C1 segment of cervical spinal cord (tissue), 14 donors: ENCODE results near the gene TRIM15.
"Not testable (repeated sequence)": the region's sequence is repeated elsewhere in the genome, so short reads cannot be mapped to it uniquely, and the experiment has no call there.

Experiments
- DNase-seq, 14 donors: peaks; one replicate each; lab custom pipeline; 2025; lab: John Stamatoyannopoulos, UW

The TRIM15 gene

DNA sequence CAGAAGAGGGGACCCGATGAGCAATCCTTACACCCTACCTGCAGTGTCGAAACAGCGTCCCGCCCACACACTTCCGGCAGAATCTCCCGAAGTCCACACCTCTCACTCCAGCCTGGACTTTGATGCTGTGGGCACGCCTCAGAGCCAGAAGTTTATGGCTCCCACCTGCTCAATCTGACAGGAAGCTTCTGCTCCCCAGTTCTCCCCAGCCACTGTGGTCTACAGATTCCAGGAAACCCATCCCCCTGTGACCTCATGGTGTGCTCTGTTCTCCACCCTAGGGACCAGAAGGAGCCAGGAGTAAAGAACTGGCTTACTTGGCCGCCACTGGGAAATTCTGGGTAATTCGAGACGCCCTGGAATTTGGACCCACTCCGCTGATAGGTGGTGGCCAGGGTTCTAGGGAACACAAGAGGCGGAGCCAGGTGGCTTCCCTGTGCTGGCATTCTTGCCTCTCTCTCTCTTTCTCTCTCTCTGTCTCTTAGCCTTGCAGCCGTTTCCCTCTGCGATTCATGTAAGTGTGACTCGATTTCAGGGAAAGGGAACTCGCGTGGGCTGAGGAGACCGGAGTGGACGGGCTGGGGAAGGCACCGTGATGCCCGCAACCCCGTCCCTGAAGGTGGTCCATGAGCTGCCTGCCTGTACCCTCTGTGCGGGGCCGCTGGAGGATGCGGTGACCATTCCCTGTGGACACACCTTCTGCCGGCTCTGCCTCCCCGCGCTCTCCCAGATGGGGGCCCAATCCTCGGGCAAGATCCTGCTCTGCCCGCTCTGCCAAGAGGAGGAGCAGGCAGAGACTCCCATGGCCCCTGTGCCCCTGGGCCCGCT, at the start of gene TRIM15:
TSS of gene TRIM15 (plus strand) at position 457 of the 828 bp plus-strand sequence. CDS start at position 596, 139 bp downstream.
- no peak for DNase-seq

DNA sequence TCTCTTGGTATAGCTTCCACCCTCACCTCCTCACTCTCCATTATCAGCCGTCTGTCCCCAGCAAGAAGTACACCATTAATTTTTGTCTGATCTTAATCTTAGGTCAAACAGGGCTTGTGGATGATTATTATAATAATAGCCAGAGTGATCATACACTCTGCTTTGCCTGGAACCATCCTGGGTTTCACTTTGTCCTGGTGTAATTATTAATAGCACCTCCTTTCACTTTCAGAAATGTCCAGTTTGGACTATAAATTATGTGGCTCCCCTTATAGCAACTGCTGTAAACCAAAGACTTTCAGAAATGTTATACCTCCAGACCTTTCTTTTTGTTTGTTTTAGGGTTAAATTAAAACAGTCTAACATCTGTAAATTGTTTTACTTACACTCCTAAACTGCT, 49.5 kb upstream of the TRIM15 start:
- no peak for DNase-seq

DNA sequence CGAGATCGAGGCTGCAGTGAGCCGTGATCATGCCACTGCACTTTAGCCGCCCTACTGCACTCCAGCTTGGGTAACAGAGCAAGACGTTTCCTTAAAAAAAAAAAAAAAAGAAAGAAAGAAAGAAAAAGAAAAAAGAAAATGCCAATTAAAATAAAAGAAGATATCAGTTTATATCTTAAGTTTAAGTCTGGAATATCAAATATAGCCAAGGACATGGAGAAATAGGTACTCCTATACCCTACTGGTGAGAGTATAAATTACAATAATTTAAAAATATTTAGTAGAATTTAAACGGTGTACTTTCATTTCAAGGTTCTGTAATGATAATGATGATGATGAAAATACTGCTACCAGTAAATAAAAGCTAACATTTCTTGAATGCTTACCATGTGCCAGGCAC, 46.6 kb upstream of the TRIM15 start:
- DNase-seq, result no peak

DNA sequence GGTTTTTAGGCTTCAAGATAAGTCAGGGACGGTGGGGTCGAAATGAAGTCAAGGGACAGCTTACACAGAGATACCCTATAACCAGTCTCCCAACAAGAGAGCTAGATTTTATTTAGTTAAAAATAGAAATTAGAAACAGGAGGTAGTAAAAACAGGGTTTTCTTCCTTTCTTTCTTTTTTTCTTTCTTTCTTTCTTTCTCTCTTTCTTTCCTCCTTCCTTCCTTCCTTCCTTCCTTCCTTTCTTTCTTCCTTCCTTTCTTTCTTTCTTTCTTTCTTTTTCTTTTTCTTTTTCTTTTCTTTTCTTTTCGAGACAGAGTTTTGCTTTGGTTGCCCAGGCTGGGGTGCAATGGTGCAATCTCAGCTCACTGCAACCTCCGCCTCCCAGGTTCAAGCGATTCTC, 44.7 kb upstream of the TRIM15 start:
- DNase-seq, result not testable (repeated sequence)

DNA sequence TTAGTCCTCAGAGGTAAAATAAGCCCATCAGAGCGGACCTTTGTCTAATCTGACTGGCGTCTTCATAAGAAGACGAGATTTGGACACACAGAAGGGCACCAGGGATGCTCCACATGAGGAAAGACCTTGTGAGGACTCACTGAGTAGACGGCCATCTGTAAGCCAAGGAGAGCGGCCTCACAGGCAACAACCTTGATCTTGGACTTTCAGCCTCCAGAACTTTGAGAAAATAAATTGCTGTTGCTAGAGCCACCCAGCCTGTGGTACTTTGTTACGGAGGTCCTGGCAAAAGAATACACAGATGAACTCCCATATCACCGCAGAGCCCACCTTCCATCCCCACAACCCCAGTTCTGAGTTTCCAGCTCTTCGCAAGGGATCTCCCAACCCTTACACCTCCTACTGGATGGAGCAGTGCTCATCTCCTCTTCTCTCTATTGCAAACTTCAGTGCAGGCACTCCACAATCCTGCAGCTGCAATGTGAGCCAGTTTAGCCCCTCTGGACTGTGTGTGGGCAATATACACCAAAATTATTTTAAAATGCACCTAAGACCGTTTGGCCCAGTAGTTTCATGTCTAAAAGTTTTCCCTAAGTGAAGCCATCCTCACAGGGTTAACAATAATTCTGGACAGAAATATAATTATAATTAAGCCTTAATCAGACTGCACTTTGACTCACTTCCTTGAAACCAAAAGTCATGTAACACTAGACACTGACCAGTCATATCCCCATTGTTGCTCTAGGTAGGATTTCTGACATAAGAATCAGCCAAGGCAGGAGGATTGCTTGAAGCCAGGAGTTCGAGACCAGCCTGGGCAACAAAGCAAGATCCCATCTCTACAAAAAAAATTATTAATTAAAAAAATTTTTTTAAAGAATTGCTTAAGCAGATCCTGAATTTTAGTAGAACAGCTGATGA, 41.6 kb upstream of the TRIM15 start:
- no peak for DNase-seq

DNA sequence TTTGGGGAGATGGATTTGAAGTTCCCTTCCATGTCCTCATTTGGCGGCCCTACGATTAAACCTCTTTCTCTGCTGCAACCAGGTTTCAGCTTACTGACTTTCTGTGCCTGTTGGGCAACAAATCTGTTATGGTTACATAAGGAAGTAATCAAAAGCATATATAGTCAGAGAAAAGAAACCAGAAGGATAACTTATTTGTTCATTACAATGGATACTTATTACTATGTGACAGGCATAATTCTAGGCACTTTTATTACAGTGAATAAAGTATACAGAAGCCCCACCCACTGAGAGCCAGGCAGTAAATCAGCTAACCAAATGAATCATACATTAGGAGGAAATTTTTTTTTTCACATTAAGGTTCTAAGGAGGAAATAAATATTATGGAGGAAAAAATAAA, 40.8 kb upstream of the TRIM15 start:
- no peak for DNase-seq

DNA sequence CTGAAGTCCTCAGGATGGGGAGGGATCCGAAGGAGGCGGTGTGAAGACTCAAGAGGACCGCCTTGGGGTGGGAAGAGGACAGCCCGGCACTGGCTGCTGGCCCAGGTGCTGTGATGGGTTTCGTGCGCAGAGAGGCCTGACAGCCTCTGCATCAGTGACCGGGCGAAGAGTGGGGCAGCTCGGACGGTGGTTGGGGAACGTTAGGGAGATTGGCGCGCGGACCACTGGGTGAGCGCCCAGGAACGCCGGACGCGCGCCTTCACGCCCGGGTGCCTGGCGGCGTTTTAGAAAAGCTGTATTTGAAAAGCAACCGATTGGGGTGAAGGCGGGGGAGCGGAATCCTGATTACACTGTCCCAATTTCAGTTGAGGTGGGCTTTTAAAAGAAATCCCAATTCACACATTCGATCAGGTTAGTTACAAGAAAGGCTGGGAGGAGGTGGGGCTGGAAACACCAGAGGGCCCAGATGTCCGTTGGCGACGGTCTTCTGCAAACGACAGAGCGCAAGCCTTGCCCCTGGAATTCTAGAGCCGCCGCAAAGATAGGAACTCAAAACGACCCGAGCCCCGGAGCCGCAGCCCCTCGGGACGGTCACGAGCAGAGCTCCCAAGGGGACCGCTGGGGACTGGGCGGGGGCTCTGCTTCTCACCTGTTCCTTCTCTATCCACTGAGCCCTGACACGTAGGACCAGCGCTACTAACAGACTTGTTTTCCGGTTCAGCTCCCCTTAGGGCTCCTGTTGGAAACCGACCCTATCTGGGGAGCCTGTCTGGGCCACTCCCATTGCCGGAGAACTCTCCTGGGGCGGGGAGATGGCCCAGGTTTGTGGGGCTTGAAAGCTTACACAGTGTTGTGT, 35.9 kb upstream of the TRIM15 start:
- DNase-seq, result peak in 1 of 14 donors; percentile 28

DNA sequence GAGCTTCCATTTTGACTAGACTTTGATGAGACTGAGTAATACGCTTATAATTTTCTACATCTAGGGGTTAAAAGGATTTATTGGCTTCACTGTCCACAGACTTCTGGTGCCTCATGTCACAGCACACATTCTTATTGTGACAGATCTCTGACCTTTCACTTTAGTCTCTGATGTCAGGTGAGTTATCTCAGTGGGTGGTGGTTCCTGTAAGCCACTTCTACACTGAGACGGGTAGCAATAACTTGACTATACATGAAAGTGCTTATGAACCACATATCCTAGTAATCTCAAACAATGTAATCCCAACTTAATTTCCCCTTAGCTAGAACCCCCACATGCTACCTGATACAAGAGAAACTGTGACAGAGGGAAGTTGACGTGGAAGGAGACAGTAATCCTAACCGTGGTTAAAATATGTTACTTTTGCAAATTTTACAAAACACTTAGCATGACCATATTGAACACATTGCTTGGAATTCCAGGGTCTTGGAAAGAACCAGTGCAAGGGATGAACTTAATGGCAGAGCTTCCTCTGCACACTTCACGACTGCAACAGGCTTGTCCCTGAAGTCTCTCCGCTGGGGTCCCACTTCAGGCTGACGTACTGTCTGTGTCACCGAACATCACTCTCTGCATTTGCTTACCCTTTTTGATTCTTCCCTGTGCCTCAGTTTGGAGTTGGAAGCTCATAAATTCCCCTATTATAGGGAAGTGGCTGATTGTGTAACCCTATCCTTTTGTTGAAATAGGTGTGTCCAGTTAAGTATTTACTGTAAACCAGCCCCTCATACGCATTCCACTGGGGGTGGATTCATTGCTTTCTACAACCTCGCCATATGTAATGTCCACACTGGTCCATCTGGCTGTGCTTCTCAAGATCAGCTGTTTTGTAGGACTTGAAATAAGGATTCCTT, 33.8 kb upstream of the TRIM15 start:
- no peak for DNase-seq

DNA sequence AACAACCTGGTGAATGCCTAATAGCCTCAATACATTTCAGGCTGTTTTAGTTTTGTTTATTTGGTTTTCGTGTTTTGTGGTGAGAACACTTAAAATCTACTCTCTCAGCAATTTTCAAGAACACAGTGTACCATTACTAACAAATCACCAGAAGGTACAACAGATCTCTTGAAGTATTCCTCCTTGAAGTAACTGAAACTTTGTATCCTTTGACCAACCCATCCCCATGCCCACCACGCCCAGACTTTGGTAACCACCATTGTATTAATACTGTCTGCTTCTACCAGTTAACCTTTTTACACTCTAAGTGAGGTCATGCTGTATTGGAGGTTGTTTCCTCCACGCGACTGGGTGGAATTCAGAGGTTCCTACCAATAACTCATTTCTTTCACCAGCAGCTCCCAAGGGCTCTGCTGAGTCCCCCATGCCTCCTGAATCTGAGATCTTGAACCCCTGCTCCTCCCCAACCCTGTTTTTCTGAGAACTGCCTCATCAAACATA, 33.1 kb upstream of the TRIM15 start:
- DNase-seq, result no peak

DNA sequence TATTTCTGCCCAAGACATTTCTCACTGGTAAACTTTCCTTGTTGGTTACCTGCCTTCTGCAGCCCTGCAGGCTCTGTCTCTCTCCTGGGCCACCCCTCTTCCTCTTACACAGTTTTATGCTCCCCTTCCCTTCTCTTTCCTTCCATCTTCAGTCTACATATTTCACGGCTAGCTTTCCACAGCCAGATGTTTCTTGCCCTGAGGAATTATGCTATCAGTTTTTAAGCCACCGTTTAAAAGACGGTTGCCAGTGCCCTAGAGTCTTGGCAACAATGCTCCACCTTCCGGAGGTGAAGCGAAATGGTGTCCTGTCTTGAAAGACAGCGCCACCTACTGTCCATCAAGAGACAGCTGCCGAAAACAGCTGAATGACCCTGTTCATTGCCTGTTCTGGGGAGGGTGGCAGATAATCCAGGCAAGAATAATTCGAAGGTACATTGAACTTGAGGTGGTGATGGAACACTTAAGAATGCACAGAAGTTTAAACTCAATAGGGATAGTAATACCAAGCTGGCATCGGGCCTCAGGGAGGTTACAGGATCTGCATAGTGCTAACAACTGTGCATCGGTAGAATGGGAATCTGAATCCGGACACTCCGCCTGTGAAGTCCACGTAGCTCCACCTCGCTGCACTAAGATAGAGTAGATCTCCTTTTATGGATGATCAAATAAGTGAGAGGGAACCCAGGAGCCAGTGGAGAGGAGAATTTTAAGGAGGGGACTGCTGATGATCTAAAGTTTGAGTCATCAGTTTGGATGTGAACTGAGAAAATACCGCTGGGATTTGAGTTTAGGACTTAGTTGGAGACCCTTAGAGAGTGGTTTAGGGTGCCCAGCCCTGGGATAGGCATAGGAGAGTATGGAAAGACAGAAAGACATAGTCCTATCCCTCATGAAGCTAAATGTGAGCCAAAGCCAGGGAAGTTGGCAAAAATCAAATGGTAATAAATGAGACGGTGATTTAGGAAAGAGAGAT, 32.2 kb upstream of the TRIM15 start:
- peak in 10 of 14 donors; percentile 4 to 54 (median 22) for DNase-seq

DNA sequence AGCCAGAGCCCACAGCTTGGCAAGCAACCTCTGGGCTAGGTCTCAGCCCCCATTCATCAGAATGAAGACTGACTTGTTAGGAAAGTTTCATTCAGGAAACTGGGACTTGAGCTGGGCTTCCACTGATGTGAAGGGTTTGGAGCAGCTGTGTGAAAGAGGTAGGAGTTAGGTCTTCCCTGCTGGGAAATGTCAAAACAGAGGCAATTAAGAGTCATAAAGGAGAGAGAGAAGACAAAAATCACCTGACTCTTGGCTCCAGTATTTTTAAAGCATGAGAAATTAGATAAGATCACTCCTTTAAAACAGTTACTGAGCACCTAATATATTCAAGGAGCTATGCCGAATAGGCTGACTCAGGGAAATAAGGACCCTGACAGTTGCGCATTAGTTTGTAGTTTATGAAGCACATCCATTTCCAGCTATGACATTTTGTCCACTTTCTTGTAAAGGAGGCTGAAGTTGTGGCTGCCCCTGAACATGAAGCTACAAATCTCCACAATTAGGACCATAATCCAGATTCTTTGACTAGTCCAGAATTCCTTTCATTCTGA, 31.3 kb upstream of the TRIM15 start:
- no peak for DNase-seq

DNA sequence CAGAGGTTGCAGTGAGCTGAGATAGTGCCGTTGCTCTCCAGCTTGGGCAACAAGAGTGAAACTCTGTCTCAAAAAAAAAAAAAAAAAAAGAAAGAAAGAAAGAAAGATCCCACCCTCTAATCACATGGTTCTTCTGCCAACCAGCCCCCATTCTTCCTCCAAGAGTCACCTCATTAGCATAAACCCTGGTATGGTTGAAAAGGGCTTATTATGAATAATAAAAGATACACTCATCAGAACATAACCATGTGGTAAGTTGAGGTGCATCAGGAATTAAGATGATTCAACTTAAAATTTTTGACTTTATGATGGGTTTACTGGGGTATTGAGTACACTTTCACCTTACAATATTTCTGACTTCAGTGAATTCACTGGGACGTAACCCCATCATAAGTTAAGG, 28.2 kb upstream of the TRIM15 start:
- no peak for DNase-seq

DNA sequence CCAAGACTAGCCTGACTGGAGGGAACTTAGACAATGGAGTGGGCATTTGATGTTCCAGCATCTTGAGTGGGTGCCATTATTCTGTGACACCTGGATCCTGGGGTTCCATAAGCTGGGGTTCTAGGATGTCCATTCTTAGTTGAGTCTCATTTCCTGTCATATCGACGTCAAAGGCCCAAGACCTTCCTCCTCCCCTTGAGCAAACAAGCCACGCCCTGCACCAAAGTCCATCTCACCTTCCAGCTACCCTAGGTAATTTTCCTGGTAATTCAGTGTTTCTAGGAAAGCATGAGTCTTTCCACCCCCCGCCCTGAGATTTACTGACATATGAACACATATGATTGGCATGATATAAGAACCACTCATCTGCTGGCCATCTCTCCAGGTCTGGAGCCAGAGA, 27.6 kb upstream of the TRIM15 start, which contains the start of gene TRIM40:
TSS of gene TRIM40 (plus strand) at position 384 of the 400 bp plus-strand sequence. CDS start 897 bp downstream, outside the sequence.
- DNase-seq, result no peak

DNA sequence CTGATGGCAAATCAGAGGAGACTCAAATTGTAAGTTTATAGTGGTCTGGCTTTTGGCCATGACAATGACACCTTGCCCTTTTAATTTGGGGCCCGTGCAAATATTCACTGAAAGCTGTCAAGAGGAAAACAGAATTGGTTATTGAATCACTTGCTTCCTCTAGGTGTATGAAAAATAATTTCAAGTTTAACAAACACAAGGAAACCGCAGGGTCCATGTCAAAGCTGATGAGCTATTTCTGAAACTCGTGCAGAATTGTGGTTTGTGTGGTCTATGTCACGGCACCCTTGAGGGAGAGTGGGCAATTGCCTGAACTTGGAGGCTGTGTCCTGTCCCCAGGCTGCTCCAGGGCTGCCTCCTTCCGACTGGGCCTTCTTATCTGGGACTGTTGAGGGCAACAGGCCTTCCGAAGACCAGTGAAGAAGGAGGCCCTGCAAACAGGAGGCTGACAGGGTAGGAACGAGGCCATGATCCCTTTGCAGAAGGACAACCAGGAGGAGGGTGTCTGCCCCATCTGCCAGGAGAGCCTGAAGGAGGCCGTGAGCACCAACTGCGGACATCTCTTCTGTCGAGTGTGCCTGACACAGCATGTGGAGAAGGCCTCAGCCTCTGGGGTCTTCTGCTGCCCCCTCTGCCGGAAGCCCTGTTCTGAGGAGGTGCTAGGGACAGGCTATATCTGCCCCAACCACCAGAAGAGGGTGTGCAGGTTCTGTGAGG, 26.6 kb upstream of the TRIM15 start:
- DNase-seq, result no peak

DNA sequence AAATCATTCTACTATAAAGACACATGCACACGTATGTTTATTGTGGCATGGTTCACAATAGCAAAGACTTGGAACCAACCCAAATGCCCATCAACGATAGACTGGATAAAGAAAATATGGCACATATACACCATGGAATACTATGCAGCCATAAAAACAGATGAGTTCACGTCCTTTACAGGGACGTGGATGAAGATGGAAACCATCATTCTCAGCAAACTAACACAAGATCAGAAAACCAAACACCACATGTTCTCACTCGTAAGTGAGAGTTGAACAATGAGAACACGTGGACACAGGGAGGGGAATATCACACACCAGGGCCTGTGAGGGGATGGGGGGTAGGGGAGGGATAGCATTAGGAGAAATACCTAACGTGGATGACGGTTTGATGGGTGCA, 23.1 kb upstream of the TRIM15 start:
- DNase-seq, result not testable (repeated sequence)

DNA sequence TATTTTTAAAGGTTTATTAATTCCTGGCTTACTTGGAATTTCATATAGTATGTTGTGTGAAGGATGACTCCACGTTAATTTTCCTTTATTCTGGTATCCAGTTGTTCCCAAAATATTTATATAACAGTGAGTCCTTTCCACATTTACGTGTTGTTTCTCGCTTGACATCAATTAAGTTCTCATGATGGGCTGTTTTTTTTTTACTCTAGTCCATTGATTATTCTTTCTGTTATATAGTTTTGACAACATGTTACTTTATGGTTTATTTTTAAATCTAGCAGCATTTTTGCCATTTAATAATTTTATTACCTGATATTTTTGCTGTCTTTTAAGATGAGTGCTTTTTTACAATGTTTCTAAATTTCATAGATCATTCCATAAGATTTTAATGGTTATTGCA, 20.7 kb upstream of the TRIM15 start:
- no peak for DNase-seq

DNA sequence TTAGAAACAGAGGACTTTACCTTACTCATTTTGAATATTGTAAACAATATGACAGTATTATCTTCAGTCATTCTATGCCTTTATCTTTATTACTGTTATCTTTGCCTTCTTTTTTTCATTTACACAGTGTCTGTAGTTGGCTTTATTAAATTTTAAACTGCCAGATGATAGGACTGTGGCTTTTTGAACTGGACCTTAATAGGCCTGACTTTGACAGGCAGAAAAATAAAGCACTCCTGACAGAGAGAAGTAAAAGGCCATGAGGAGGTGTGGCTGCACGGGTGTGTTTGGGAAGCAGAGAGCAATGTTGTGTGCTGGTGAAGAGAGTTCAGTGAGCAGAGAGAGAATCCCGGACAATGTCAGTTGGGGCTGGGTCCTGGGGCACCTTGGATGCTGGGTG, 19.6 kb upstream of the TRIM15 start:
- no peak for DNase-seq

DNA sequence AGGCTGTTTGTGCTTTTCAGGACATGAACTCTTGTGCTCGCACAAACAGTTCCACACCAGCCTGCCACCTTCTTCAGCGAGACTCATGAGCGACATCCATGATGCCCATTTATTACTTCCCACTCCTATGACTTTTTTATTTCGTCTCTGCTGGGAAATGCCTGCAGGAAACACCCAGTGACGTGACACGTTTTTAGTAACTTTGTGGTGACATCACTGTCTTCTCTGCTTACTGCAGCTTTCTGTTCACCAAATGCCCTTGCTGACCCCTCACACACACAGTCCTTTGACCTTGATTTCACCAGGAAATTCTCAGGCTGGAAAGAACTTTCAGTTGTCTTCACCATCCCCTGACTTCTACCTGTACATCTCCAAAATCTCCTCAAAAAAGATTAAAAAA, 18.5 kb upstream of the TRIM15 start:
- no peak for DNase-seq
